Vagina (tissue), 2 donors: Measurements from ENCODE around the gene TMEM234.

Source experiments
- CTCF ChIP-seq, 3 experiments: fragments of 450-650 bp in 2 of 3; fragments of 200-600 bp in 1 of 3; sonication (generic) in 1 of 3; IDR thresholded peaks; one replicate each; pipeline ENCODE4 v1.5.1; 2017 to 2019; ENCODE audit warnings: antibody characterized with exemption in 3 of 3, mild to moderate bottlenecking in 2 of 3, moderate library complexity in 2 of 3
- POLR2A ChIP-seq, 2 donors: fragments of 450-650 bp; IDR thresholded peaks; one replicate each; pipeline ENCODE4 v1.6.1; 2017; ENCODE audit warnings: antibody characterized with exemption in 2 of 2, mild to moderate bottlenecking in 2 of 2, moderate library complexity in 2 of 2

DNA sequence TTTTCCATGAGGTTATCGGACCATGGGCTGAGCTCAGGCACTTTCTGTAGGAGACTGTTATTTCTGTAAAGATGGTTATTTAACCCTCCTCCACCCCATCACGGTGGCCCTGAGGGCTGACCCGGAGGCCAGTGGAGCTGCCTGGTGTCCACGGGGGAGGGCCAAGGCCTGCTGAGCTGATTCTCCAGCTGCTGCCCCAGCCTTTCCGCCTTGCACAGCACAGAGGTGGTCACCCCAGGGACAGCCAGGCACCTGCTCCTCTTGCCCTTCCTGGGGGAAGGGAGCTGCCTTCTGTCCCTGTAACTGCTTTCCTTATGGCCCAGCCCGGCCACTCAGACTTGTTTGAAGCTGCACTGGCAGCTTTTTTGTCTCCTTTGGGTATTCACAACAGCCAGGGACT lies 24.3 kb downstream of the TMEM234 start:
- TF ChIP-seq CTCF (IDR thresholded peaks at IDR 0.05) (no peak), POLR2A (IDR thresholded peaks at IDR 0.05) (no peak)
